MG63 (cell line): ENCODE data around the gene ZNF423. TPM values are rescaled to one million over a fixed set of nuclear protein-coding genes. Genes with fewer than 3 reads are reported as not detected.
"Not testable (repeated sequence)": the region's sequence is repeated elsewhere in the genome, so short reads cannot be mapped to it uniquely, and the experiment has no call there.

ENCODE experiments used
- DNase-seq: peaks from one replicate; pipeline ENCODE4 v3.0.0-alpha.2; 2020
- H3K27me3 ChIP-seq: fragments of 250-450 bp; sonication (Bioruptor Pico); 2 replicates; pipeline ENCODE4 v1.5.1; 2020; ENCODE audit warnings: mild to moderate bottlenecking, moderate library complexity
- H3K36me3 ChIP-seq: fragments of 250-450 bp; sonication (Bioruptor Pico); 2 replicates; pipeline ENCODE4 v1.5.1; 2020; ENCODE audit warnings: mild to moderate bottlenecking, moderate library complexity
- H3K4me3 ChIP-seq: fragments of 250-450 bp; sonication (Bioruptor Pico); 2 replicates; pipeline ENCODE4 v1.5.1; 2020; ENCODE audit warnings: mild to moderate bottlenecking, moderate library complexity
- H3K9me3 ChIP-seq: fragments of 250-450 bp; sonication (Bioruptor Pico); 2 replicates; pipeline ENCODE4 v1.5.1; 2020; ENCODE audit warnings: mild to moderate bottlenecking, moderate library complexity
- total RNA-seq: library from RNA; depleted of rRNA; stranded (reverse); fragments of >200 nt; shearing (Covaris generic); gene quantifications from 2 replicates; pipeline ENCODE4 v1.2.3, GENCODE V29; 2014; ENCODE audit warnings: low replicate concordance

The ZNF423 gene
- total RNA-seq, 1 experiment from 2014 or later = 0.07 TPM

DNA sequence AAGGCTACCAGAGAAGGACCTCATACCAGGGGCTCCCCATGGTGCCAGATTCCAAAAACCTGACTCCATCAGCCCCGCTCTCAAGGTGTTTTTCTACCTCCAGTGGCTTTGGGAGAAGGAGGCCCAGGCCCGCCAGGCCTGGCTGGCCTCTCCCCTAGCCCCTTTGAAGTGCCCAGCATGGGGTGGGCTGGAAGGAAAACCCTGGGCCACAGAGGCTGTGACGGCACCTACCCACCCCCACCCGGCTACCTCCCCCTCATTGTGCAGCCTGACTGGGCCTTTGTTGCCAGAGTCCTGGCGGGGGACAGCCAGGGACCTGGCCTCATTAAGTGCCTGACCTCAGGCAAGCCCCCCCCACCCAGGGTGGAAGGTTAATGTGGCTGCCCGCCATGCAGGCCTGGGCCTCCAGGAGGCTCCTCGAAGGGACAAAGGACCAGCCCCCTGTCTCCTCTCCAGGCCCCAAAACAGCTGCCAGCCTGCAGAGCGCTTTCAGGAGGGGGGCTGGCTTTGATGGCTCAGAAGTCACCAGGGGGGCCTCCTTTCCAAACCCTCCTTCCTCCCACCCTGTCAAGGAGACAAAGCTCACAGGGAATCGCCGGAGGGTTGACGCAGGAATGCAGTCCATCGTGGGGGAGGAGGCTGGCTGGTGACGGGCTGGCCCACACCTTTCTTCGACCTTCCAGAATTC is 159.4 kb downstream of the ZNF423 start:
- H3K36me3 ChIP-seq = no peaks in the 10 kb centered on the region
- no peak for DNase-seq

DNA sequence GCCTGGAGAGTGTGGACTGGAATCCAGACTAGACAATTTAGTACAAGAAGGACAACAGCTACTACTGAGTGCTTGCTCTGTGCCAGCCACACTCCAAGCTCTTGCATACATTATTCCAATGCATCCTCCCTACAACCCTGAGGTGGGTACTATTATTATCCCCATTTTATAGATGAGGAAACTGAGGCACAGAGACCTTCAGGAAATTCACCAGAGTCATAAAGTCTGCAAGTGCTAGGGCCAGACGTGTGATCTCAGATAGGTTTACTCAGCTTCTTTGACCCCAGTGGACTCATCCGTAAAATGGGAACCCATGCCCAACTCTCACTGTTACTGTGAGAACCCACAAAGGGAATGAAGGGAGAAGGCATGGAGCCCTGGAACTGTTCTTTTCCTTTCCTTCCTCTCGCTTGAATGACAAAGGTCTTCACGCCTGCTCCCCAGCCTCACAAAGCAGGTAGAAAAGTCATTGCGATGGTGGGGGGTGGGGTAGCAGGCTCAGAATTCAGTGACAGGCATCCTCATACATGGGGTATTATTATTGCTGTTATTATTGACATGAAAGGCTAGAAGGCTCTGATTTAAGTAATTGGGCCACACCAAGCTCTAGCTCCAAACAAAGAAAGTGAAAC is 160.0 kb downstream of the ZNF423 start:
- no peaks in the 10 kb centered on the region for H3K27me3 ChIP-seq
- H3K9me3 ChIP-seq = no peaks in the 10 kb centered on the region
- H3K36me3 ChIP-seq = no peaks in the 10 kb centered on the region
- no peak overlapping the region for H3K4me3 ChIP-seq
- no peak for DNase-seq

More for the DNA sequence above, 159.4 kb downstream of the ZNF423 start:
- Histone ChIP-seq H3K4me3 (no peak overlapping the region), H3K9me3 (no peaks in the 10 kb centered on the region), H3K27me3 (no peaks in the 10 kb centered on the region)

DNA sequence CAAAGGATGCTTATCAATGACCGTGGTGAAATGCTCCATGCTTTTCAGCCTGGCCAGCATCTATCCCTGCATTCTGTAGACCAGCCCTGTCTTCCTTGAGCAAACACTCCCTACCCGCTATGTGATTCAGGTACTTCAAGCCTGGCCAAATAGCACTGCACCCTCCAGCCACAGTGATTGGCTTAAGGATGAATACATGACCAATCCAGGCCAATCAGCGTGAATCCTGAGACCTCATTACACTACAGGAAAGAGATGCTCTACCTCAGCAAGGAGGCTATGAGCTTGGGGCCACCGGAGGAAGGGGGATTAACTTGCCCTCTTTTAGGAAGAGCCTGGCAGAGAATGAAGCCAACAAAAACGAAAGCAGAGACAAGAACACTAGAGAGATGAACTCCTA is 162.5 kb downstream of the ZNF423 start:
- Histone ChIP-seq H3K36me3 (no peaks in the 10 kb centered on the region), H3K9me3 (no peaks in the 10 kb centered on the region), H3K27me3 (no peaks in the 10 kb centered on the region), H3K4me3 (no peak overlapping the region)
- no peak for DNase-seq

DNA sequence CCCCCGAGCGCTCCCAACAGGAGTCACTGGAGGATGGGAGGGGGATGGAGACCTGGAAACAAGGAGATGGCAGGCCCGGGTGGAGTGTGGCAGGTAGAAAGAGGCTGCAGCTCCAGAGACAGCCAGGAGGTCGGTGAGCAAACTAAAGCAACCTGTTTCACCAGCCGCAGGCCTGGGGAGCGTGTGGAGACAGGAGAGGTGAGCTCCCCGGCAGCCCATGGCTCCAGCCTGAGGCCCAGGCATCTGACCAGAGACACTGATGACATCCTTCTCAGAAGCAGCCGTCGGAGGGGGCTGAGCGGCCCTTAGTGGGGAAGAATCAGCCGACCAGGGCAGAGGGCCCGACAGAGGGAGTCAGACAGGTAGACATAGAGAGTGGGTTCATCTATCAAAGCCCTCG is 165.1 kb downstream of the ZNF423 start:
- no peak for DNase-seq
- no peaks in the 10 kb centered on the region for H3K27me3 ChIP-seq
- H3K36me3 ChIP-seq = no peaks in the 10 kb centered on the region
- no peak overlapping the region for H3K4me3 ChIP-seq
- no peaks in the 10 kb centered on the region for H3K9me3 ChIP-seq

DNA sequence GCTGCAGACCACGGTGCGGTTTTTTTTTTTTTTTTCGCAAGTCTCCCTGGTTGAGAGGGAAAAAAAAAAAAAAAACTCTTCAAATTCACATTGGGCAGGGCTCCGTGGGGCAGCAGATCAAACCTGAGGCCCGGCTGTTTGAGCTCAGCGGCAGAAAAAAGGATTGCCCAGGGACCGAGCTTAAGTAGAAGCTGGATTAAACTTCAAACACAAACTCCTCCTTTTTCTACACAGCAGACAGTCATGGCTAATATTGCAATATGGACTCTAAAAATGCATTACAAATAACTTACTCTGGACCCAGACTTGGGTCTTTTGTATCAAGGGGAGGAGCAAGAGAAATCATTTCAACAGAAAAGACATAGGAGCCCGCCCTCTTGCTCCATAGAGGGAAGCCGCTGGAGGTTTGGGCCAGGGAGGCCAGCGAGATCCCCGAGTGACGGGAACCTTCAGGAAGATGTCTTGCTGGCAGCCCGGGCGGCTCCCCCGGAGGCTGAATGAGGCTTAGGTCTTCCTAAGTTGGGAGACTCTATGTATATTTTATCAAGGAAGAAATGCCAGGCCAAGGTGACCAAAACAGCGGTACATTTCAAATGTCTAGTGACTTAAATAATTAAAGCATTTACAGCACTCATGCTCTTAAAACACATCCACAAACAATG is 167.7 kb downstream of the ZNF423 start:
- Histone ChIP-seq H3K36me3 (no peaks in the 10 kb centered on the region), H3K27me3 (no peaks in the 10 kb centered on the region), H3K4me3 (no peak overlapping the region), H3K9me3 (no peaks in the 10 kb centered on the region)
- no peak for DNase-seq

DNA sequence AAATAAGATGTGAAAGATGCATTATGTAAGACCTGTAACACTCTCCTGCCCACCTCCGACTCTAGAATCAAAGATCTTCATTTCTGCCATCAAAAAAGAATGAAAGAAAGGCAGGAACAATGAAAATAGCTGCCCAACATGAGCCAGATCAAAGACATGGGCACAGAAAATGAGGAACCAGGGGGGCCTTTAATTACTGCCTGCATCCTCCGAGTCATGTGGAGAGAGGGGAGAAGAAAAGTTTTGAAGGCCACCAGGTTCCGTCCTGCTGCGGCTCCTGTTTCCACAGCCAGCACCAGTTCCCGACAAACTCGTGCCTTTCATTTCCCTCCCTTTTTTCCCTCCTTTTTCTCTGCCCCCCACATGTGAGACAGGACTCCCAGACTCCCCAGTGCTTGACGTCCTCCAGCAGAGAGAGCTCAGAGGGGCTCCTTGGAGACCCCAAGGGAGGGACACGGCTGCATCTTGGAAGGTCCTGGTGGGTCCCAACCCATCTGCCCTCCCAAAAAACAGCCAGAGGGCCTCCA is 168.4 kb downstream of the ZNF423 start:
- H3K27me3 ChIP-seq = no peaks in the 10 kb centered on the region
- H3K36me3 ChIP-seq = no peaks in the 10 kb centered on the region
- no peak for DNase-seq
- no peaks in the 10 kb centered on the region for H3K9me3 ChIP-seq
- no peak overlapping the region for H3K4me3 ChIP-seq

DNA sequence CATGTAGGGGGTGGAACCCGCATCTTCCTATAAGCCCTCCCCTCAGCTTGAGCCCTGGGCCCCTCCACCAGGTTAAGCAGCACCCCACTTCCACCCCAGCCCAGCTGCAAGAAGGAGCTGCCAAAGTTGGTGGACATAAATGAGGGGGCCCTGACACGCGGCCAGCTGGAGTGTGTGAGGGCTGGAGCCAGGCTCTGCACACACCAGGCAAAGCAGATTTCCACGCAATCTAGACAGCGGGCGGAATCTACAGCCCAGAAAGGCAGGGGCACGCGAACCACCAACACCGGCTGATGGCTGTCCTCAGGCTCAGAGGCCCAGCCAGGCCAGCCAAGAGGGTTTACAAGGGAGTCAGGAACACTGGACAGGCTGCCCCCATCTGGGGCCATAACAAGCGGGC is 171.2 kb downstream of the ZNF423 start:
- Histone ChIP-seq H3K4me3 (no peak overlapping the region), H3K27me3 (no peaks in the 10 kb centered on the region), H3K36me3 (no peaks in the 10 kb centered on the region), H3K9me3 (no peaks in the 10 kb centered on the region)
- DNase-seq = no peak

DNA sequence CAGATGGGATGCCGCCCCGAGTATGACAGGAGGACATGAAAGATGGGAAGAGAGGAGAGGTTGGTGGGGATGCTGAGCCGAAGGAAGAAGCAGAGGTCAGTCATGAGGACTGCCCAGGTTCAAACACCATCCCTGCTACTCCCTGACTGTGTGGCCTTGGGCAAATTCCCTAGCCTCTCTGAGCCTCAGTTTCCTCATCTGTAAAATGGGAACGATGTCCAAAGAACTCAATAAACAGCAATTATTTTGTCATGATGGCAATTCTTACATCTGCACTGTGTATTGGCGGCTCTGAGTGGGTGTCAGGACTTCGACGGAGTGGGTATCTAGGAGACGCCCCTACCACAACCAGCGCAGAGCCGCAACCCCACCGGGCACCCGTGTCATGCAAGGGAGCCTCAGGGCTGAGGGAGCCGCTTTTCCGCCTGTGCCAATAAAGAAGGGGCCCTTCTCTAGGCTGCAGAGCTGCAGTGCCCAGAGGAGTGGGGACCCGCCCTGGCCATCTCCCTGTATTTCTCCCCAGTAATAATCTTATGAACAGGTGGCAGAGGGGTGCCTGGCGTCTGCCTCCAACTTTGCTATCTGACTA is 173.2 kb downstream of the ZNF423 start:
- Histone ChIP-seq H3K36me3 (no peaks in the 10 kb centered on the region), H3K4me3 (no peak overlapping the region), H3K27me3 (no peaks in the 10 kb centered on the region), H3K9me3 (no peaks in the 10 kb centered on the region)
- DNase-seq = no peak

DNA sequence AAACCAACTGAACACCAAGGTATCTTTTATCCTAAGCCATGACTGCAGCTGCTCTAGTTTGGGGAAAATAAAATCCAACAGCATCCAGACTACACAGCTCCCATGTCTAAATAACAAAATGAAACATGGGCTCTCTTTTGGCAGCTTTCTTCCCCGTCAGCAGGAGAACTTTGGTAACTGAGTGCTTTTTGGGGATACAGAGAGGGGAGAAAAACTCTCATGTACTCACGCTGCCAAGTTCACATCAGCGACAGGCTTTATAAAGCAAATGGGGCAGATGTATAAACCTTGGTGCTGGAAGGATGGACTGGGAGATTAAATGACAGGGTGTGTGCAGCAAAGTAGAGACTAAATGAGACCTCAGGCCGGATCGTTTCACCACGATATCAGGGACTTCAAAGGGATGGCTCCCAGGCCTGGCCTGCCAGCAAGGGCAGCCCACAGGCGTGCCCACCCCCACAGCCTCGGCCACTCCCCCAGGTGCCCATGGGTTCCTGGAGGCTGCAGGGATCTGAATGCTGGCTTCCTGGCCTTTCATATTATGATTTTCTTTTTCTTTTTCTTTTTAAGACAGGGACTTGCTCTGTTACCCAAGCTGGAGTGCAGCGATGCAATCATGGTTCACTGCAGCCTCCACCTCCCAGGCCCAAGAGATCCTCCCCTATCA is 174.6 kb downstream of the ZNF423 start:
- Histone ChIP-seq H3K9me3 (no peaks in the 10 kb centered on the region), H3K27me3 (no peaks in the 10 kb centered on the region), H3K4me3 (no peak overlapping the region), H3K36me3 (no peaks in the 10 kb centered on the region)
- no peak for DNase-seq

DNA sequence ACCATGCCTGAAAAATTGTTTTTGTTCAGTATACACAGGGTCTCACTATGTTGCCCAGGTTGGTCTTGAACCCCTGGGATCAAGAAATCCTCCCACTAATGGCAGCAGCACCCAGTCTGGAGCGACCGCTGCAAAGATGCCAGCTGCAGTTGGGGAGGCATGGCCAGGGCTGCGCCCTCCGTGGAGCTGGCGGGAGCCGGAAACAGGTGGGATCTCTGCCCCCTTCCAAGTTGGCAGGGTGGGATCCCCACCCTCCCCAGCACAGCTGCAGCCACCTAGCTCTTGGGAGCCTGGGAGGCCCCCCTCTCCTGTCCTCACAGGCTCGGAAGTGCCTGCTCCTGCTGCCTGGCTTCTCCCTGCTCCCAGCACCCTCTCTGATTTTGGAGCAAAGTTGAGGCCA is 176.8 kb downstream of the ZNF423 start:
- Histone ChIP-seq H3K4me3 (no peak overlapping the region), H3K36me3 (no peaks in the 10 kb centered on the region), H3K9me3 (no peaks in the 10 kb centered on the region), H3K27me3 (no peaks in the 10 kb centered on the region)
- DNase-seq = no peak

DNA sequence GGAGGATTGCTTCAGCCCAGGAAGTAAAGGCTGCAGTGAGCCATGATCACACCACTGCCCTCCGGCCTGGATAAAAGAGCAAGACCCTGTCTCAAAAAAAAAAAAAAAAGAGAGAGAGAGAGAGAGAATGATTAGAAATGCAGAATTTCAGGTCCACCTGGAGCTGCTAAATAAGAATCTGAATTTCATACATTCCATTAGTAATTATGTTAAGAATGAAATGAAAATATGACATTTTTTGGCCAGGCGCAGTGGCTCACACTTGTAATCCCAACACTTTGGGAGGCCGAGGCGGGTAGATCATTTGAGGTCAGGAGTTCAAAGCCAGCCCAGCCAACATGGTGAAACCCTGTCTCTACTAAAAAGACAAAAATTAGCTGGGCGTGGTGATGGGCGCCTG is 178.3 kb downstream of the ZNF423 start:
- not testable (repeated sequence) for H3K4me3 ChIP-seq, H3K27me3 ChIP-seq, DNase-seq, H3K36me3 ChIP-seq, H3K9me3 ChIP-seq

DNA sequence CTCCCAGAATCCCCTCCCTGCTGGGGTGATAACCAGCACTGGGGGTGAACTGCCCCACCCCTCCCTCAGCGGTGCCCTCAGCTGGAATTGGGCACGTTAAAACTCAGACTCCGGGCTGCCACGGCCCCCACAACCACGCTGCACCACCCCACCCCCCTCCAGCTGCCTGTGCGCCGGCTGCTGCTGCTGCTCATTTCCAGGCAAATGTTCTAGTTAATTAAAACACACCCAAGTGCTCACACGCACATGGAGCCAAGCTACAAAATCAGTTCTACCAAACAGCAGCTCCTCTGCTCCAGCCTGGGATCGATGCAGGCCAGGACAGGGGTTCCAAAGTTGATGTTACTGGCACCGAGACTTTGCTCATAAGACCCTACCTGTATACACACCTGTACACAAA is 180.5 kb downstream of the ZNF423 start:
- no peak for DNase-seq

DNA sequence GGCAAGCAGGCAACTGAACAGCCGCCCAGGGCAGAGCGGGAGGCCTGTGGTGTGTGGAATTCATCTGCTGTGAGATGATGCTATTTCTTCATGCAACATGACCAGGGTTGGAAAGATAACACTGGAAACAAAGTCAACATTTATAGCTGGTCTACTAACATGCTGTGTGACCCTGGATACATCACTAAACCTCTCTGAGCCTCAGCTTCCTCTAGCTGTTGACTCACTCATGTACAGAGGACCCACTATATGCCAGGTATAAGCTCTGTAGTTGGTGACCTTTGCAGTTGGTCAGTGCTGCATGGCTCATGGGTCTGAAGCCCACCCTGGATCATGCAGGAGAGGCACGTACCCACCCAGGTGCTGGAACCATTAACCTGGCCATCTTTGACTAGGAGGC is 180.9 kb downstream of the ZNF423 start:
- H3K27me3 ChIP-seq = no peaks in the 10 kb centered on the region
- no peaks in the 10 kb centered on the region for H3K9me3 ChIP-seq
- H3K36me3 ChIP-seq = no peaks in the 10 kb centered on the region
- no peak for DNase-seq
- no peak overlapping the region for H3K4me3 ChIP-seq

More for the DNA sequence above, 180.5 kb downstream of the ZNF423 start:
- no peak overlapping the region for H3K4me3 ChIP-seq
- H3K27me3 ChIP-seq = no peaks in the 10 kb centered on the region
- H3K9me3 ChIP-seq = no peaks in the 10 kb centered on the region
- no peaks in the 10 kb centered on the region for H3K36me3 ChIP-seq

DNA sequence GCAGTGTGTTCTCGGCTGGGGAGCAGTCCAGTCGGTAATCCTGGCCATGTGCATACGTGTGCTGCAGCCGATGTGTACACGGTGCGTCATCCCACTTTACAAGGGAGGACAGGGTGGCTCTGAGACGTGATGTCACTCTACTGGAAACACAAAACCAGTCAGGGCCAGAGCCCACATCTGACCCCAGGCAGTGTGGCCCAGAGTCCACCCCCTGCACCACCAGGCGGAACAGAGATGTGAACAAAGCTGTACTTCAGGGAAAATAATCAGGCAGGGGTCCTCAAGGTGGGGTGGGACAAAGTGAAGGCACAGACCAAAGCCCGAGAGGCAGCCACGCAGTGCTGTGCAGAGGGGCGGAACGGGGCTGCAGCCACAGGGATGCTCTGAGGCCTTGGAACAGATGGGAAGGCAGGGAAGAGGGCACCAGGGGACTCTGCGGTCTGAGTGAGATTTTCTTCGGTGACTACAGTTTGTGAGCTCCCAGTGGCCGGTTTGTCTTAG is 181.5 kb downstream of the ZNF423 start:
- Histone ChIP-seq H3K36me3 (no peaks in the 10 kb centered on the region), H3K27me3 (no peaks in the 10 kb centered on the region), H3K9me3 (no peaks in the 10 kb centered on the region), H3K4me3 (no peak overlapping the region)
- no peak for DNase-seq

DNA sequence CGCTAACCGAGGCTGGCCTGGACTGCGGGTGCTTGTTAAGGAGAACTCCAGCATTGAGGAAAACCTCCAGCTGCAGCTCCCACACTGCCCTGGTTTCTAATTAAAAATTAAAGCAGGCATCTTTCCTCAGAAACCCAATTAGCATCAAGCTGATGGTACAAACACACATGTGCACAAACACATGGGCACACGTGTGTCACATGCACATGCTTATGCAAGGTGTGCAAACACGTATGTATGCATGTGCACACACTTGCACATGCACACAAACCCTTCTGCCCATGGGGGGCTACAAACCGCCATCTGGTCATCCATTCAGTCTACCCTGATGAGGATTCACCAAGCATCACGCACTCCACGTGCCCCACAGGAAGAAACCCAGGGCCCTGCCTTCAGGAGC is 182.5 kb downstream of the ZNF423 start:
- Histone ChIP-seq H3K9me3 (no peaks in the 10 kb centered on the region), H3K36me3 (no peaks in the 10 kb centered on the region), H3K27me3 (no peaks in the 10 kb centered on the region), H3K4me3 (no peak overlapping the region)
- DNase-seq = no peak

DNA sequence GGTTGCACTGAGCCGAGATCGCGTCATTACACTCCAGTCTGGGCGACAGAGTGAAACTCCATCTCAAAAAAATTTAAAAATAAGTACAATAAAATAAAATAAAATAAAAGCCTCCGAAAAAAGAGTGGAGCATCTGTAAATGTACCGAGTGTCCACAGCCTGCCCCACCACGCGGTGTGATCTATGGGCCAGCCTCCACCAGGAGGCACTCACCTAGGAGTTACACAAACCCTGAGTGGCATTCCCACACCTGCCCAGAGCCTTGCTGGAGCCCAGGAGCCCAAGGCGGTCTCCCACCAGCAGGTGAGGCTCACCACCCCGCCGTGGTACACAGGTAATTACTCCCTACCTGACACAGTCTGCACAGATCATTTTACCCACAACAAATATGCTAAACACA is 183.2 kb downstream of the ZNF423 start:
- DNase-seq = no peak
- H3K27me3 ChIP-seq = no peaks in the 10 kb centered on the region

DNA sequence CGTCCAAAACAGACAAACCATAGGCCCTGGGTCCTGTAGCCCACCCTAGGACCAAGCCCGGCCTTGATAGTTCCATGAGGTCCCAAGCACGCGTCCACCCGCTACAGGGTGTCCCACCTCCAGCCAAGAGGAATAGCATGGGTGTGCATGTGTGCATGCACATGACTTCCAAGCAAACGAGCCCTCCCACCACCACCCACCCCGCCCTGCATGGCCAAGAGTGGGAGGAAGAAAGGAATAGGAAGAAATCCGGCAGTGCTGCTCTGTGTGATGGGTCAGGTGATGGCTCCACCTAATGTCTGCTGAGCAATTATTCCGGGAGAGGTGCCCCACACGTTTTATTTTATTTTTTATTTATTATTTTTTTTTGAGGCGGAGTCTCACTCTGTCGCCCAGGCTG is 184.6 kb downstream of the ZNF423 start:
- H3K4me3 ChIP-seq = no peak overlapping the region
- no peaks in the 10 kb centered on the region for H3K27me3 ChIP-seq
- no peaks in the 10 kb centered on the region for H3K36me3 ChIP-seq
- DNase-seq = no peak
- H3K9me3 ChIP-seq = no peaks in the 10 kb centered on the region

More for the DNA sequence above, 183.2 kb downstream of the ZNF423 start:
- H3K9me3 ChIP-seq = no peaks in the 10 kb centered on the region
- H3K36me3 ChIP-seq = no peaks in the 10 kb centered on the region
- H3K4me3 ChIP-seq = no peak overlapping the region
